Smooth muscle cell (in vitro differentiated cells): ENCODE results near the gene POLD3. TPM values are rescaled to one million over a fixed set of nuclear protein-coding genes. Genes with fewer than 3 reads are reported as not detected.
"Not testable (repeated sequence)": the region's sequence is repeated elsewhere in the genome, so short reads cannot be mapped to it uniquely, and the experiment has no call there.

Experiments used
- DNase-seq: peaks from one replicate; lab custom pipeline; 2025; ENCODE audit not compliant: unreplicated experiment; lab: John Stamatoyannopoulos, UW
- H2AFZ ChIP-seq: fragments of 200-600 bp; sonication (generic); 2 replicates; pipeline ENCODE4 v1.6.0; 2016; ENCODE audit warnings: antibody characterized with exemption, low read depth, mild to moderate bottlenecking
- H3F3A ChIP-seq: fragments of 200-600 bp; sonication (generic); 2 replicates; pipeline ENCODE4 v1.6.0; 2017; ENCODE audit warnings: antibody characterized with exemption, low read depth
- H3K27ac ChIP-seq: fragments of 200-600 bp; sonication (generic); 2 replicates; pipeline ENCODE4 v1.5.1; 2016; ENCODE audit warnings: low read depth, mild to moderate bottlenecking
- H3K27me3 ChIP-seq: fragments of 200-600 bp; sonication (generic); 2 replicates; pipeline ENCODE4 v1.6.1; 2016; ENCODE audit warnings: low read depth, mild to moderate bottlenecking
- H3K36me3 ChIP-seq: fragments of 200-600 bp; sonication (generic); 2 replicates; pipeline ENCODE4 v1.5.1; 2016; ENCODE audit warnings: low read depth
- H3K4me1 ChIP-seq: fragments of 200-600 bp; sonication (generic); 2 replicates; pipeline ENCODE4 v1.5.1; 2016; ENCODE audit warnings: low read depth
- H3K4me2 ChIP-seq: fragments of 200-600 bp; sonication (generic); 2 replicates; pipeline ENCODE4 v1.6.0; 2016; ENCODE audit warnings: mild to moderate bottlenecking
- H3K4me3 ChIP-seq: fragments of 200-600 bp; sonication (generic); 2 replicates; pipeline ENCODE4 v1.5.1; 2016; ENCODE audit warnings: mild to moderate bottlenecking
- H3K79me2 ChIP-seq: fragments of 200-600 bp; sonication (generic); 2 replicates; pipeline ENCODE4 v1.6.0; 2016; ENCODE audit warnings: low read depth, mild to moderate bottlenecking
- H3K9ac ChIP-seq: fragments of 200-600 bp; sonication (generic); 2 replicates; pipeline ENCODE4 v1.6.0; 2016; ENCODE audit warnings: low read depth
- H3K9me3 ChIP-seq: fragments of 200-600 bp; sonication (generic); replicated peaks from 2 replicates; pipeline ENCODE4 v1.5.1; 2016; ENCODE audit warnings: low read depth
- H4K20me1 ChIP-seq: fragments of 200-600 bp; sonication (generic); 2 replicates; pipeline ENCODE4 v1.6.0; 2016; ENCODE audit warnings: low read depth
- WGBS: methylation state at CpG from one replicate; pipeline ENCODE4 v1.1.7; 2016; ENCODE audit warnings: low lambda C conversion rate; 5-methylcytosine and 5-hydroxymethylcytosine counted together
- polyA plus RNA-seq: library from polyadenylated mRNA; unstranded; fragments of >200 nt; fragmentation: Nextera tagmentation; extraction: Ambion mirVana; gene quantifications from 2 replicates; pipeline ENCODE4 v1.2.1, GENCODE V29; 2016
- total RNA-seq: library from RNA; depleted of rRNA; stranded (reverse); fragments of >200 nt; gene quantifications from 2 replicates; pipeline ENCODE4 v1.2.3, GENCODE V29; 2014
- TF ChIP-seq, protein P1 (sequence below): fragments of 200-600 bp; sonication (generic); IDR thresholded peaks from 2 replicates; pipeline ENCODE4 v1.5.1; 2017; ENCODE audit warnings: borderline replicate concordance, mild to moderate bottlenecking, antibody characterized with exemption; ENCODE audit not compliant: insufficient read depth, poor library complexity, severe bottlenecking

POLD3 gene
- total and polyA plus RNA-seq, 2 experiments from 2014 or later: 21.0 to 33.9 TPM

DNA sequence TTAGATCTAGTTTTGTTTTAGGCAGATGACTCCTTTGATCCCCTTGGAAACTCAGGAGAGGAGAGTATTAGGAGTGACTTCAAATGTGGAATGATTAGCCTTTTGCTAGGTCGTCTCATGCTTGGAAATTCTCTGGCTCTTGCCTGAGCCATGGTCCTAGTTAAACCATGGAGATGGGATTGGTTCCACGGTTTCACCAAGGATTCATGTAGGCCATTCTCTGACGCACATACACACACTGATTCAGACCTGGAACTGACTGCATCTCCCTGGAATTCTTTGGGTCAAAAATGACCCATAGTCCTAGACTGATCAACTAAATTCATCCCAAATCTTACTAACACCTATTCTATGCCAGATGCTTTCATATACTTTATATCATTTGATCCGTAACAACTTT lies 56.5 kb downstream of the POLD3 start:
- Histone ChIP-seq H3K4me3 (no peak overlapping the region), H3K36me3 (no peaks in the 10 kb centered on the region), H3K27me3 (no peaks in the 10 kb centered on the region), H4K20me1 (no peaks in the 10 kb centered on the region), H3K27ac (no peak overlapping the region), H3K9ac (no peak overlapping the region), H3F3A (no peaks in the 10 kb centered on the region), H3K9me3 (no peaks in the 10 kb centered on the region), H3K4me2 (no peak overlapping the region), H3K79me2 (no peaks in the 10 kb centered on the region), H3K4me1 (peaks cover 7% of the 10 kb centered on the region), H2AFZ (no peak overlapping the region)
- DNase-seq: no peak
- TF ChIP-seq, protein P1, sequence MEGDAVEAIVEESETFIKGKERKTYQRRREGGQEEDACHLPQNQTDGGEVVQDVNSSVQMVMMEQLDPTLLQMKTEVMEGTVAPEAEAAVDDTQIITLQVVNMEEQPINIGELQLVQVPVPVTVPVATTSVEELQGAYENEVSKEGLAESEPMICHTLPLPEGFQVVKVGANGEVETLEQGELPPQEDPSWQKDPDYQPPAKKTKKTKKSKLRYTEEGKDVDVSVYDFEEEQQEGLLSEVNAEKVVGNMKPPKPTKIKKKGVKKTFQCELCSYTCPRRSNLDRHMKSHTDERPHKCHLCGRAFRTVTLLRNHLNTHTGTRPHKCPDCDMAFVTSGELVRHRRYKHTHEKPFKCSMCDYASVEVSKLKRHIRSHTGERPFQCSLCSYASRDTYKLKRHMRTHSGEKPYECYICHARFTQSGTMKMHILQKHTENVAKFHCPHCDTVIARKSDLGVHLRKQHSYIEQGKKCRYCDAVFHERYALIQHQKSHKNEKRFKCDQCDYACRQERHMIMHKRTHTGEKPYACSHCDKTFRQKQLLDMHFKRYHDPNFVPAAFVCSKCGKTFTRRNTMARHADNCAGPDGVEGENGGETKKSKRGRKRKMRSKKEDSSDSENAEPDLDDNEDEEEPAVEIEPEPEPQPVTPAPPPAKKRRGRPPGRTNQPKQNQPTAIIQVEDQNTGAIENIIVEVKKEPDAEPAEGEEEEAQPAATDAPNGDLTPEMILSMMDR: no peak
- WGBS: 96% methylated on average over 4 of the region's 4 CpGs

DNA sequence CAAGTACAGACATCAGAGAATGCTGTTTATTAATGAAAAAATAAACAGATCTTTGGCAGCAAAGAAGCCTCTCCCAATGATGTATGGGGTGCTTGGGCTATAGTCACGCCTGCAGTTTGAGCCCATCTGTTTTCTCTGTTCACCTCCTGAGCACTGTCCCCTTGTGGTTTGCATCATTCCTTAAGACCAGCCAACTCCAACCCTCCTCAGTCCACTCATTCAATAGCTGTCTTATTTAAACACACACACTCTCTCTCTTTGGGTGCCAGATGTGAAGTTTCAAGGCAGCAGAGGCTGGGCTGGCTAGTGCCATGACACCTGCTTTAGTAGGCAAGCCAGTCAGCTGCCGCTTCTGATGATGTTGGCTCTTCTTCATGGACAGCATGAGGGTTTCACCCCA lies 58.1 kb downstream of the POLD3 start:
- TF ChIP-seq, protein P1: no peak
- no peaks in the 10 kb centered on the region for H4K20me1 ChIP-seq
- H3K79me2 ChIP-seq: no peaks in the 10 kb centered on the region
- DNase-seq: no peak
- 89% methylated on average over 2 of the region's 2 CpGs for WGBS
- H3K36me3 ChIP-seq: no peaks in the 10 kb centered on the region
- H2AFZ ChIP-seq: no peak overlapping the region
- no peaks in the 10 kb centered on the region for H3K9me3 ChIP-seq
- H3K4me2 ChIP-seq: no peak overlapping the region
- peaks cover 7% of the 10 kb centered on the region for H3K4me1 ChIP-seq
- no peak overlapping the region for H3K9ac ChIP-seq
- no peak overlapping the region for H3K4me3 ChIP-seq
- no peaks in the 10 kb centered on the region for H3K27me3 ChIP-seq
- H3F3A ChIP-seq: no peaks in the 10 kb centered on the region
- H3K27ac ChIP-seq: no peak overlapping the region

- H3K27ac ChIP-seq: no peak overlapping the region
- H3K27me3 ChIP-seq: no peaks in the 10 kb centered on the region
- no peaks in the 10 kb centered on the region for H3K36me3 ChIP-seq
- H3K4me3 ChIP-seq: no peak overlapping the region
- no peaks in the 10 kb centered on the region for H3F3A ChIP-seq
- no peaks in the 10 kb centered on the region for H4K20me1 ChIP-seq
- no peaks in the 10 kb centered on the region for H3K4me1 ChIP-seq
- no peak overlapping the region for H3K9ac ChIP-seq
- no peak overlapping the region for H2AFZ ChIP-seq
- DNase-seq: no peak
- H3K4me2 ChIP-seq: no peak overlapping the region
- H3K9me3 ChIP-seq: peaks cover 2% of the 10 kb centered on the region
- 96% methylated on average over 5 of the region's 5 CpGs for WGBS
- no peaks in the 10 kb centered on the region for H3K79me2 ChIP-seq
- TF ChIP-seq, protein P1: no peak
Measured at GRCh38 chr11:74654976-74655375, 62.6 kb downstream of the POLD3 start.

GRCh38 chr11:74659124-74659523 lies 66.7 kb downstream of the POLD3 start:
- H3K4me2 ChIP-seq, H4K20me1 ChIP-seq, H3K27ac ChIP-seq, DNase-seq, H3F3A ChIP-seq, H3K4me1 ChIP-seq, H3K36me3 ChIP-seq, H2AFZ ChIP-seq, H3K27me3 ChIP-seq, H3K9me3 ChIP-seq, H3K4me3 ChIP-seq, H3K9ac ChIP-seq, H3K79me2 ChIP-seq: not testable (repeated sequence)
- WGBS: 63% methylated on average over 3 of the region's 4 CpGs
